PC-9 (cell line): ENCODE data around the gene AMOTL1. TPM values are rescaled to one million over a fixed set of nuclear protein-coding genes. Genes with fewer than 3 reads are reported as not detected.

Experiments
- BruUV-seq: library from RNA; stranded (reverse); fragments of 400-500 nt; replicated peaks from 2 replicates; lab custom pipeline; 2021; lab: Mats Ljungman, UMichigan
- CTCF ChIA-PET: fragments of 300-600 bp; sonication (Branson Sonifier 250); formaldehyde crosslinking; loops from one replicate; lab custom pipeline; 2022; ENCODE audit warnings: antibody characterized with exemption; lab: Charles Lee
- POLR2A ChIA-PET: fragments of 300-600 bp; sonication (Branson Sonifier 250); formaldehyde crosslinking; loops from one replicate; lab custom pipeline; 2022; ENCODE audit warnings: antibody characterized with exemption; ENCODE audit not compliant: unreplicated experiment; lab: Charles Lee
- DNase-seq, 2 experiments: peaks; one replicate each; pipeline versions ENCODE4 v3.0.0 to v3.0.0-alpha.2; 2015 to 2022; ENCODE audit warnings: mixed read lengths in 1 of 2
- H2AFZ ChIP-seq: fragments of 200-600 bp; sonication (generic); 2 replicates; pipeline ENCODE4 v1.8.1; 2017; ENCODE audit warnings: antibody characterized with exemption
- H3F3A ChIP-seq: fragments of 200-600 bp; sonication (generic); 2 replicates; pipeline ENCODE4 v1.8.1; 2017; ENCODE audit warnings: antibody characterized with exemption, mild to moderate bottlenecking, low read depth; ENCODE audit not compliant: insufficient read depth
- H3K27ac ChIP-seq: fragments of 200-600 bp; sonication (generic); 2 replicates; pipeline ENCODE4 v1.6.1; 2016; ENCODE audit warnings: mixed run types
- H3K27me3 ChIP-seq: fragments of 200-600 bp; sonication (generic); 2 replicates; pipeline ENCODE4 v1.6.1; 2016; ENCODE audit warnings: low read depth, mixed run types; ENCODE audit not compliant: insufficient read depth
- H3K36me3 ChIP-seq: fragments of 200-600 bp; sonication (generic); 2 replicates; pipeline ENCODE4 v1.6.1; 2016; ENCODE audit warnings: low read depth, mixed run types
- H3K4me1 ChIP-seq: fragments of 200-600 bp; sonication (generic); replicated peaks from 2 replicates; pipeline ENCODE4 v1.6.1; 2016; ENCODE audit warnings: mixed run types; ENCODE audit not compliant: insufficient read depth
- H3K4me2 ChIP-seq: fragments of 200-600 bp; sonication (generic); 2 replicates; pipeline ENCODE4 v1.6.1; 2017; ENCODE audit warnings: mixed run types
- H3K4me3 ChIP-seq: fragments of 200-600 bp; sonication (generic); 2 replicates; pipeline ENCODE4 v1.6.1; 2016; ENCODE audit warnings: mixed run types
- H3K79me2 ChIP-seq: fragments of 200-600 bp; sonication (generic); 2 replicates; pipeline ENCODE4 v1.6.1; 2017; ENCODE audit warnings: low read depth, mixed run types
- H3K9me2 ChIP-seq: fragments of 200-600 bp; sonication (generic); 2 replicates; pipeline ENCODE4 v1.8.1; 2017; ENCODE audit warnings: mild to moderate bottlenecking; ENCODE audit not compliant: insufficient read depth
- H3K9me3 ChIP-seq: fragments of 200-600 bp; sonication (generic); 2 replicates; pipeline ENCODE4 v1.8.1; 2016; ENCODE audit warnings: low read depth; ENCODE audit not compliant: insufficient read depth
- H4K20me1 ChIP-seq: fragments of 200-600 bp; sonication (generic); 2 replicates; pipeline ENCODE4 v1.8.1; 2017; ENCODE audit not compliant: insufficient read depth
- CTCF ChIP-seq: fragments of 200-600 bp; sonication (generic); conservative IDR thresholded peaks from 2 replicates; pipeline ENCODE4 v1.6.1; 2017; ENCODE audit warnings: mixed run types, antibody characterized with exemption, mild to moderate bottlenecking, moderate library complexity
- EZH2 ChIP-seq: fragments of 200-600 bp; sonication (generic); IDR thresholded peaks from 2 replicates; pipeline ENCODE4 v1.8.0; 2017; ENCODE audit warnings: antibody characterized with exemption, low read depth
- intact Hi-C: fragments of 100-400 bp; cut with micrococcal nuclease; formaldehyde crosslinking; loops from one replicate; pipeline ENCODE4 v1.10.0; 2022; ENCODE audit not compliant: unreplicated experiment
- total RNA-seq: library from RNA; stranded (reverse); gene quantifications from 2 replicates; pipeline ENCODE4 v1.2.3, GENCODE V29; 2021

Gene AMOTL1
- total RNA-seq, 1 experiment from 2014 or later = 60.5 TPM

GRCh38 chr11:94794287-94795168 is 26.4 kb downstream of the AMOTL1 start:
- peaks cover 76% of the 10 kb centered on the region for H3K4me1 ChIP-seq
- ChIA-PET CTCF (interaction anchor here (1.4 kb wide), 1 partner anchor 171 kb away, joined by 4 read pairs; no protein-coding TSS in a partner anchor), POLR2A (interaction anchor here (0.6 to 0.7 kb wide), 3 partner anchors 28 to 1182 kb away, joined by 3 to 7 read pairs (median 5); no protein-coding TSS in a partner anchor)
- no peaks in the 10 kb centered on the region; the same call in 1 of the 2 replicates for H3K9me3 ChIP-seq
- peak; percentile 70 to 97 for DNase-seq
- H3F3A ChIP-seq = peaks cover 61% of the 10 kb centered on the region
- H2AFZ ChIP-seq = no peak overlapping the region
- H3K4me3 ChIP-seq = peak overlapping the region; percentile 34
- H3K4me2 ChIP-seq = peak overlapping the region; percentile 75
- no peak for TF ChIP-seq EZH2
- no peak for TF ChIP-seq CTCF
- no peaks in the 10 kb centered on the region for H3K9me2 ChIP-seq
- H4K20me1 ChIP-seq = peaks cover 14% of the 10 kb centered on the region; the same call in 1 of the 2 replicates
- no peaks in the 10 kb centered on the region for H3K27me3 ChIP-seq
- intact Hi-C loops = loop anchor here (1.0 kb wide), 4 partner anchors 18 to 171 kb away; partner anchors contain the start of gene AMOTL1
- H3K27ac ChIP-seq = peak overlapping the region; percentile 91
- peaks cover 39% of the 10 kb centered on the region for H3K36me3 ChIP-seq
- no TSS peak for BruUV-seq
- H3K79me2 ChIP-seq = peaks cover 99% of the 10 kb centered on the region

GRCh38 chr11:94795476-94796189 is 27.5 kb downstream of the AMOTL1 start:
- TF ChIP-seq CTCF (no peak), EZH2 (no peak)
- no peak for DNase-seq
- H3K4me3 ChIP-seq = peak overlapping the region; percentile 23
- intact Hi-C loops = no loop called here
- peaks cover 66% of the 10 kb centered on the region for H3K4me1 ChIP-seq
- TSS peak; percentile 12 for BruUV-seq
- ChIA-PET CTCF (no interaction called here), POLR2A (no interaction called here)
- no peak overlapping the region for H2AFZ ChIP-seq
- H3K27me3 ChIP-seq = no peaks in the 10 kb centered on the region
- peaks cover 50% of the 10 kb centered on the region for H3K36me3 ChIP-seq
- H3K9me3 ChIP-seq = no peaks in the 10 kb centered on the region; the same call in 1 of the 2 replicates
- H3K9me2 ChIP-seq = no peaks in the 10 kb centered on the region
- peaks cover 11% of the 10 kb centered on the region; the same call in 1 of the 2 replicates for H4K20me1 ChIP-seq
- peaks cover 99% of the 10 kb centered on the region for H3K79me2 ChIP-seq
- peak overlapping the region; percentile 75 for H3K4me2 ChIP-seq
- peak overlapping the region; percentile 91 for H3K27ac ChIP-seq
- peaks cover 55% of the 10 kb centered on the region for H3F3A ChIP-seq

GRCh38 chr11:94796190-94796580 is 28.0 kb downstream of the AMOTL1 start:
- Histone ChIP-seq H3K27me3 (no peaks in the 10 kb centered on the region), H3K9me3 (no peaks in the 10 kb centered on the region; the same call in 1 of the 2 replicates), H3K4me3 (no peak overlapping the region), H3K4me1 (peaks cover 61% of the 10 kb centered on the region), H4K20me1 (peaks cover 14% of the 10 kb centered on the region; the same call in 1 of the 2 replicates), H3K27ac (peak overlapping the region; percentile 91), H3K9me2 (no peaks in the 10 kb centered on the region), H3K79me2 (peaks cover 99% of the 10 kb centered on the region), H3K36me3 (peaks cover 55% of the 10 kb centered on the region), H3K4me2 (peak overlapping the region; percentile 75), H3F3A (peaks cover 55% of the 10 kb centered on the region), H2AFZ (no peak overlapping the region)
- no TSS peak for BruUV-seq
- ChIA-PET POLR2A (no interaction called here), CTCF (no interaction called here)
- no peak for DNase-seq
- no peak for TF ChIP-seq CTCF
- no peak for TF ChIP-seq EZH2
- intact Hi-C loops = no loop called here
